Dendritic cell treated with granulocyte-macrophage colony-stimulating factor and Interleukin-4, amounts not matched to agents 40 ng/mL and 50 ng/mL, for 4 days (primary cell): ENCODE measurements around the gene OR4K2.

Source experiments
- H3K27ac Mint-ChIP-seq: one replicate; pipeline ENCODE4 v1.8.0; 2022; ENCODE audit warnings: mild to moderate bottlenecking, mixed read lengths
- H3K27me3 Mint-ChIP-seq: one replicate; pipeline ENCODE4 v1.8.0; 2022; ENCODE audit warnings: mild to moderate bottlenecking, mixed read lengths
- H3K36me3 Mint-ChIP-seq: one replicate; pipeline ENCODE4 v1.8.0; 2022; ENCODE audit warnings: low read depth, mixed read lengths
- H3K4me1 Mint-ChIP-seq: one replicate; pipeline ENCODE4 v1.8.0; 2022; ENCODE audit warnings: low read depth, mixed read lengths
- H3K4me3 Mint-ChIP-seq: one replicate; pipeline ENCODE4 v1.8.0; 2022; ENCODE audit warnings: mild to moderate bottlenecking, moderate library complexity, mixed read lengths
- H3K9me3 Mint-ChIP-seq: one replicate; pipeline ENCODE4 v1.8.0; 2022; ENCODE audit warnings: mixed read lengths
- intact Hi-C: fragments of 100-400 bp; cut with micrococcal nuclease; formaldehyde crosslinking; loops from one replicate; pipeline ENCODE4 v1.15.0; 2022

The OR4K2 gene

GRCh38 chr14:19917243-19917642, 42.3 kb downstream of the OR4K2 start:
- H3K36me3 Mint-ChIP-seq: no peaks in the 10 kb centered on the region
- H3K4me1 Mint-ChIP-seq: no peaks in the 10 kb centered on the region
- H3K27me3 Mint-ChIP-seq: no peaks in the 10 kb centered on the region
- H3K4me3 Mint-ChIP-seq: no peak overlapping the region
- H3K27ac Mint-ChIP-seq: no peak overlapping the region
- H3K9me3 Mint-ChIP-seq: no peaks in the 10 kb centered on the region
- intact Hi-C loops: no loop called here

GRCh38 chr14:19917955-19918518, 43.1 kb downstream of the OR4K2 start:
- intact Hi-C loops: no loop called here
- Mint-ChIP-seq H3K36me3 (no peaks in the 10 kb centered on the region), H3K9me3 (no peaks in the 10 kb centered on the region), H3K4me1 (no peaks in the 10 kb centered on the region), H3K27me3 (no peaks in the 10 kb centered on the region), H3K4me3 (no peak overlapping the region), H3K27ac (no peak overlapping the region)

DNA sequence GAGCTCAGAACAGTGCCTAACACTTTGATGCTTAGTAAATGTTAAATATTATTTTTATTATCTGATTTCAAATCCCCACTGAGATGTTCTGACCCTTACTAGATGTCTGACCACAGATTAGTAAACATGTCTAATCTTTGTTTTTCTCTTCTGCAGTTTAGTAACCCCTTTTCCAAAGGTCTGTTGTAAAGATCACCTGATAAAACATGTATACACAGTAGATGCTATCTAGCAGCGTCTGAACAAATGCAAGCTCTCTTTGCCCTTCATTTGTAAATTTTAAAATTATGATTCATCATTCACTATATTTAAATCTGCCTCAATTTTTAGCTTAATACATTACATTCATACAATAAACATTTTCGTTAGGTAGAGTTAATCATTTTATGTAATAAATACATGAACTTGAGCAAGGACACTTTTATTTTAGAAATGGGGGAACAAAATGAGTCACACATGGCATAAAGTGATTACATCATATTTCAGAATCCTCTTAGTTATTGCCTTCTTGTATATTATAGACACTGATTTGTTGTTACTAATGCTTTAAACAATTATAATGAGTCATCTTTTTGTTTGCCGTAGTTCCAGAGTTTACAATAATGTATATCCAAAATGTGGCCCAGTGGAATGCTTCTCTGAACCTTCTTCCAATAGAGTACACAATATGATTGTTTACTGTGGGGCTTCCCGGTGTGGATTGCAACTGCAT, 43.8 kb downstream of the OR4K2 start:
- H3K27me3 Mint-ChIP-seq: no peaks in the 10 kb centered on the region
- no peak overlapping the region for H3K27ac Mint-ChIP-seq
- H3K36me3 Mint-ChIP-seq: no peaks in the 10 kb centered on the region
- H3K4me1 Mint-ChIP-seq: no peaks in the 10 kb centered on the region
- intact Hi-C loops: no loop called here
- H3K9me3 Mint-ChIP-seq: no peaks in the 10 kb centered on the region
- no peak overlapping the region for H3K4me3 Mint-ChIP-seq

- no peaks in the 10 kb centered on the region for H3K4me1 Mint-ChIP-seq
- no peaks in the 10 kb centered on the region for H3K27me3 Mint-ChIP-seq
- H3K27ac Mint-ChIP-seq: no peak within 1 kb of the TSS
- H3K36me3 Mint-ChIP-seq: no peaks in the 10 kb centered on the region
- intact Hi-C loops: no loop called here
- H3K9me3 Mint-ChIP-seq: no peaks in the 10 kb centered on the region
- no peak within 1 kb of the TSS for H3K4me3 Mint-ChIP-seq
These were observed 45.2 kb downstream of the OR4K2 start, which contains the start of gene OR4K5 for GRCh38 chr14:19920021-19920657. Gene OR4K5, plus strand, starts transcription at chr14:19920607. Its CDS starts 0 bp downstream, at chr14:19920607.

DNA sequence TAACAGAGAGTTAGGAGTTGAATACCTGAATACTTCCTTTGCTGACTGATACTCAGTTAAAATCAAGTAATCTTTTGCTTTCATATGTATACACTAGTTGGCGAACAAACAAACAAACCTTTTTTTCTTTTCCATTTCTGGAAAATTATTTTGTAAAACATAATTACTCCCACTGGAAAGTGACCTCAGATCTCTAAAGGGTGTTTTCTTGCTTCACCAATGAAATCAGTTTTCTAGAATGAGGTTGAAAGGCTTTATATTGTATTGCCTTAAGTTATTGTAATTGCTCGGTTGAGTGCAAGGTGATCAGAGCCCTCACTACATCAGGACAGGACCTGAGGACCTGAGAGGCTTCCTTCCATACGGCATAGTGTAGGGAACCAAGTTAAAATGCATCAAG, 55.7 kb downstream of the OR4K2 start, which contains the start of gene OR4K1:
TSS of gene OR4K1 (plus strand) at position 301 of the 400 bp plus-strand sequence. CDS start 4,750 bp downstream, outside the sequence.
- Mint-ChIP-seq H3K27me3 (no peaks in the 10 kb centered on the region), H3K9me3 (no peaks in the 10 kb centered on the region), H3K4me1 (no peaks in the 10 kb centered on the region), H3K27ac (no peak within 1 kb of the TSS), H3K4me3 (no peak within 1 kb of the TSS), H3K36me3 (no peaks in the 10 kb centered on the region)
- intact Hi-C loops: no loop called here
